ENCODE data around the gene PPP2R2D. TPM values are rescaled to one million over a fixed set of nuclear protein-coding genes. Genes with fewer than 3 reads are reported as not detected.

Gene PPP2R2D
- total RNA-seq, 1 donor from 2014 or later = 43.1 TPM

DNA sequence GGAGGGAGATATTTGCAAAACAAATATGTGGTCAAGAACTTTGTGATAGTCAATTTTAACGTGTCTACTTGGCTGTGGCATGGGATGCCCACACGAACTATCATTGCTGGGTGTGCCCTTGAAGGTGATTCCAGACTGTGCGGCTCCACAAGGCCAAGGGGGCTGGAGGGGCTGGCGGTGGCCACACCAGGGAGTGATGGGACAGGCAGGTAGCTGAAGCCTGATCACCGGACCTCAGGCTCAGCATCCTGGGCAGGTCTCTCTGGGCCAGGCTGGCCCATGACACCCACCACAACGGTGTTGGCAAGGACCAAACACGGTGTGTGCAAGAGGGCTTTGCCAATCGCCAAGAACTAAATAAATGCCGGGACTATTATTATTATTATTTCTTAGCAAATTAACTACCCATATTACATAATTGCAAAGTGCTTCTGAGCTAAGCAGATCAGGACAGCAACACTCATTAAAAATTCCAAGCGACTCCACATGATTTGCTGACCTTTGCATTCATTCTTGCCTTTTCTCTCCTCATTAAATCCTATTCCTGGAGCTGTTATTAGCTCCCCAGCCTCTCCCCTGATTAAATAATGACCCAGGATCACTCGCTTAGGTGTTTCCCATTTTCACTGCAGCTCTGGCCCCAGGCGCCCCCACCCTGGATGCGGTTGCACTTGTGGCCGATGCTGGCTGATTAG lies 35.4 kb upstream of the PPP2R2D start:
- ATAC-seq = no peak
- intact Hi-C loops (cut with micrococcal nuclease) = no loop called here
- DNase-seq = no peak

- ATAC-seq = no peak
- intact Hi-C loops (cut with micrococcal nuclease) = no loop called here
- DNase-seq = no peak
Observed at GRCh38 chr10:131866673-131867072, 34.1 kb upstream of the PPP2R2D start.

- no peak for ATAC-seq
- intact Hi-C loops (cut with micrococcal nuclease) = no loop called here
- DNase-seq = no peak
Observed at GRCh38 chr10:131868436-131868835, 32.4 kb upstream of the PPP2R2D start.

GRCh38 chr10:131869344-131869743 lies 31.5 kb upstream of the PPP2R2D start:
- intact Hi-C loops (cut with micrococcal nuclease) = no loop called here
- ATAC-seq (no peak), DNase-seq (no peak)

GRCh38 chr10:131870411-131870810 lies 30.4 kb upstream of the PPP2R2D start:
- intact Hi-C loops (cut with micrococcal nuclease) = no loop called here
- DNase-seq (no peak), ATAC-seq (no peak)

GRCh38 chr10:131870831-131871672 lies 29.8 kb upstream of the PPP2R2D start:
- ATAC-seq (no peak), DNase-seq (no peak)
- intact Hi-C loops (cut with micrococcal nuclease) = no loop called here

DNA sequence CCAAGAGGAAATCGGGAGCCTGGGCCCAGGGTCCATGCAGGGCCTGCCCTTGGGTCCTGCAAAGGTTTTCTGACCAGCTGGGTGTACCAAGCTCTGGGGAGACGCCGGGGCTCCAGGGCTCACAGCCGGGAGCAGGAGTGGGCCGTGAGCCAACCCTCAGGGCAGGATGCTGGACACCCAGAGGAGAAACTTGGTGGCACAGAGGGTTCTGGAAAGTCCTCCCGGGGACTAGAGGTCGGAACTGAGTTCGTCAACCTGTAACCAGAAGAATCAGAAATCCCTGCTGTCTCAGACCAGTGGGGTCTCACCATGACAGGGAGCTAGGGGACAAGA lies 29.2 kb upstream of the PPP2R2D start:
- ATAC-seq (no peak), DNase-seq (no peak)
- intact Hi-C loops (cut with micrococcal nuclease) = no loop called here

GRCh38 chr10:131872011-131872826 lies 28.6 kb upstream of the PPP2R2D start:
- intact Hi-C loops (cut with micrococcal nuclease) = no loop called here
- DNase-seq (no peak), ATAC-seq (no peak)

GRCh38 chr10:131872827-131873375 lies 27.9 kb upstream of the PPP2R2D start:
- ATAC-seq (no peak), DNase-seq (no peak)
- intact Hi-C loops (cut with micrococcal nuclease) = no loop called here

DNA sequence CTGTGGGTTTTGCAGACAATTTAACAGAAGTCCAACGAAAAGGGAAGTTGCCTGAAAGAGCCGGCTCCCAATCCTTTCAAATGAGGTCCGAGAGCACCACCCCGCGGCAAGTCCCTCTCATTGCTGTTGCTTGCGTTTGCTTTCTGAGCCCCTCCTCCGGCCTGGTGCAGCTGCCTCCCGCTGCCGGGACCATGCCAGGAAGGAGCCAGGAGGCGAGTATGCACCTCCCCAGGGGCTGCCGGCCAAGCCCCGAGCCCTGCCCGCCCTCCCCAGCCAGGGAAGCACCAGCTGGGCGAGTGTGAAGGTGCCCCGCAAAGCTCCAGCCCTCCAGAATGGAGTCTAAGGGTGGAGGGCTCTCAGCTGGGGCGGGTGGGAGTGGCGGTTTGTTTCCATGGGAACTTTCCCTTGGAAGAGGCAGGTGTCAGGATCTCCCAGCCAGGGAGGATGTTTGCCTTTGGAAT lies 25.8 kb upstream of the PPP2R2D start:
- ATAC-seq = peak; percentile 85
- peak; percentile 74 for DNase-seq
- intact Hi-C loops (cut with micrococcal nuclease) = no loop called here

- ATAC-seq = no peak
Observed at GRCh38 chr10:131875501-131875900, 25.3 kb upstream of the PPP2R2D start.

DNA sequence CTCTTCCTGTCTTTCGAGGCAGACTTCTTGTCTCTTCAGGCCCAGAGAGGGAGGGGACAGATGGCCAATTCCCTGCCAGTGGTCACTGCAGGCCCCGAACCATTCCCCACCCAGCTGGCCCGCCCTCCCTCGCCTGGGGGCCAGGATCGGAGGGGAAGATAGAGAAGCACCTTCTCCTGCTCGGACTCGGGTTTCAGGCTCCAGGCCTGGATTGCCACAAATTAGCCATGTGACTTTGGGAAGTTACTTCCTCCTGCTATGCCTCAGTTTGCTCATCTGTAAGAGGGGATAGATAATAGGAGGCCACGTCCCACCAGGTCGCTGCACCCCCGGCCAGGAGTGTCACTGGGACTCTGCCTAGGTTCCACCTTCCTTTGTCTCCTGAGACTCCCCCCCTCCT lies 24.8 kb upstream of the PPP2R2D start:
- intact Hi-C loops (cut with micrococcal nuclease) = no loop called here
- no peak for ATAC-seq
- no peak for DNase-seq

More at GRCh38 chr10:131875501-131875900, 25.3 kb upstream of the PPP2R2D start:
- DNase-seq = no peak
- intact Hi-C loops (cut with micrococcal nuclease) = no loop called here

- intact Hi-C loops (cut with micrococcal nuclease) = no loop called here
- no peak for DNase-seq
- ATAC-seq = no peak
Observed at GRCh38 chr10:131876508-131876907, 24.3 kb upstream of the PPP2R2D start.

DNA sequence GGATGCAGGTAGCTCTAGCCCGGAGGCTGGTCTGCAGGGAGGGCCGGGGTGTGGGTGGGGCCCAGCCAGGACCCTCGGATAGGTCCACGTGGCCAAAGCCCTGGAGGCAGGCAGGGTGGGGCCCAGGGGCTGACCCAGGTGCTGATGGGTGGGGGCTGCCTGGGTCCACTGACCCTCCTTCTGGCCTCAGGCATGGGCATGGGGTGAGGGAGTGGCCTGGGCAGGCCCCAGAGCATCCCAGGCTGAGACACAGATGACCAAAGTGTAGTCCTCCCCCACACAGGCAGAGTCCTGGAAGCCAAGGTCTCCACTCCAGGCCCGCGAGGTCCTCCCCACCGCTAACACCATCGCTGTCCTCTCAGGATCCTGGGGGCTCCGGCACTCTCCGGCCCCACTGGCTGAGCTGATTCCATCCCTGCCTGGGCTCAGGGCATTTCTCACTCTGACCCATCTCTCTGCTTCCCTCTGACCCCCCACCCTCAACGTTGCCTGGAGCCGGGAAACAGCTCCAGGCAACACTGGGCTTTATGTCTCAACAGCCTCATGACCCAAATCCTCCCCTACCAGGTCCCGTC lies 20.7 kb upstream of the PPP2R2D start:
- ATAC-seq (no peak), DNase-seq (no peak)
- intact Hi-C loops (cut with micrococcal nuclease) = no loop called here

GRCh38 chr10:131881104-131881880 lies 19.5 kb upstream of the PPP2R2D start:
- DNase-seq (no peak), ATAC-seq (no peak)
- intact Hi-C loops (cut with micrococcal nuclease) = no loop called here

DNA sequence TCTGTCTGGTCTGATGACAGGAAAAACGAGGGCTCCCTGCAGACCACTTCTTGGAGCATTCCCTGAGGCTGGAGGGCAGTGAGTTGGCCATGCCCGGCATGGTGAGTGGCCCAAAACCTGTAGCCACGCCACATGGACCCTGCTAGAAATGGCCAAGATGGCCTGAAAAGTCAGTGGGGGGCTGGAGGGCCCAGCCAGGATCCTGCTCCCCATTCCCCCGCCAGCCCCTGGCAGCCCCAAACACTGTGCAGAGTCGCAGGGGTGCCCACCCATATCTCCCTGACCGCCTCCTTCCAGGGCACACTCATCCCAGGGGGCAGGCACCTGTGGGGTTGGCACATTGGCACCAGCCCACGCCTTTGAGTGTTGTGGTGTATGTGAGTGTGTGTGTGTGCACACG lies 18.7 kb upstream of the PPP2R2D start:
- DNase-seq (no peak), ATAC-seq (no peak)
- intact Hi-C loops (cut with micrococcal nuclease) = no loop called here

DNA sequence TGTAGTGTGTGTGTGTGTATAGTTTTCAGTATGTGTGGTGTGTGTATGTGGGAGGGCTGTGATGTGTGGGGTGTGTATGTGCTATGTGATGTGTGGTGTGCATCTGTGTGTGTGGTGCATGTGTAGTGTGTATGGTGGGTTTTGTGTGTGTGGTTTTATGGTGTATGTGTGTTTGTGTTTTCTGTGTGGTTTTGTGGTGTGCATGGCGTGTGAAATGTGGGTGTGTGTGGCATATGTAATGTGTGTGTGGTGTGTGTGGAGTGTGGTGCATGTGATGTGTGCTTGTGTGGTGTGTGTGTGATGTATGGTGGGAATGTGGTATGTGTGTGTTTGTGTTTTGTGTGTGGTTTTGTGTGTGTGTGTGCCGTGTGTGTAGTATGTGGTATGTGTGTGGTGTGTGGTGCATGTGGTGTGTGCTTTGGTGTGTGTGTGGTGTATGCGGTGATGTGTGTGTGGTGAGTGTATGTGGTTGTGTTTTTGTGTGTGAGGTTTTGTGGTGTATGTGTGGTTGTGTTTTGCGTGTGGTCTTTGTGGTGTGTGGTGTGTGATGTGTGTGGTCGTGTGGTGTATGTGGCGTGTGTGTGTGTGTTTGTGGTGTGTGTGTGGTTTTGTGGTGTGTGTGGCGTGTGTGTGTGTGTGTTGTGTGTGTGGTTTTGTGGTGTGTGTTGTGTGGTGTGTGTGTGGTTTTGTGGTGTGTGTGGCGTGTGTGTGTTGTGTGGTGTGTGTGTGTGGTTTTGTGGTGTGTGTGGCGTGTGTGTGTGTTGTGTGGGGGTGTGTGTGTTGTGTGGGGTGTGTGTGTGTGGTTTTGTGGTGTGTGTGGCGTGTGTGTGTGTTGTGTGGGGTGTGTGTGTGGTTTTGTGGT lies 18.0 kb upstream of the PPP2R2D start:
- no peak for DNase-seq
- ATAC-seq = no peak
- intact Hi-C loops (cut with micrococcal nuclease) = no loop called here
